ENCODE results near the gene TMEM207.

DNA sequence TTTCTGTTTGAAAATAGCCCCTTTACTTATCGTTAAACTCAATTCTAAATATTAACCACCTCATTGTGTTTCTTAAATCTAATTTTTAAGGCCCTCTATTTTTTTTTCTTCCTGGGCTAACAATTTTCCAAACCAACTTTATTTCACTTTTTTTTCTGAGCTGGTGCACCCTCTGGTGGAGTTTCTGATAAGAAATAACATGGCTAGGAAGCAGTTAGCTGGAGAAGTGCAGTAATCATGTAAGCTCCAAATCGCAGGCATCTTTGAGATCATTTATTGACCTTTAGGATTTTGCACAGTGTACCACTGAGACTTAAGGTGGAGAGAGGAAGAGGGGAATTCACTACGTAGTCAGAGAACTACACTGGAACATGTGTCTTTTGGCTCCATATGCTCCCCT, 6.4 kb downstream of the TMEM207 start:
- TF ChIP-seq, protein P1, sequence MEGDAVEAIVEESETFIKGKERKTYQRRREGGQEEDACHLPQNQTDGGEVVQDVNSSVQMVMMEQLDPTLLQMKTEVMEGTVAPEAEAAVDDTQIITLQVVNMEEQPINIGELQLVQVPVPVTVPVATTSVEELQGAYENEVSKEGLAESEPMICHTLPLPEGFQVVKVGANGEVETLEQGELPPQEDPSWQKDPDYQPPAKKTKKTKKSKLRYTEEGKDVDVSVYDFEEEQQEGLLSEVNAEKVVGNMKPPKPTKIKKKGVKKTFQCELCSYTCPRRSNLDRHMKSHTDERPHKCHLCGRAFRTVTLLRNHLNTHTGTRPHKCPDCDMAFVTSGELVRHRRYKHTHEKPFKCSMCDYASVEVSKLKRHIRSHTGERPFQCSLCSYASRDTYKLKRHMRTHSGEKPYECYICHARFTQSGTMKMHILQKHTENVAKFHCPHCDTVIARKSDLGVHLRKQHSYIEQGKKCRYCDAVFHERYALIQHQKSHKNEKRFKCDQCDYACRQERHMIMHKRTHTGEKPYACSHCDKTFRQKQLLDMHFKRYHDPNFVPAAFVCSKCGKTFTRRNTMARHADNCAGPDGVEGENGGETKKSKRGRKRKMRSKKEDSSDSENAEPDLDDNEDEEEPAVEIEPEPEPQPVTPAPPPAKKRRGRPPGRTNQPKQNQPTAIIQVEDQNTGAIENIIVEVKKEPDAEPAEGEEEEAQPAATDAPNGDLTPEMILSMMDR (conservative IDR thresholded peaks at IDR 0.05; ENCODE audit: low read depth, low read length): peak; percentile 52
- TF ChIP-seq RAD21 (IDR thresholded peaks at IDR 0.05; ENCODE audit: low read length) (peak; percentile 43), RFX5 (IDR thresholded peaks at IDR 0.05; ENCODE audit: low read depth, low read length) (no peak), MAZ (IDR thresholded peaks at IDR 0.05; ENCODE audit: borderline replicate concordance, low read depth, low read length) (no peak), MAFK (IDR thresholded peaks at IDR 0.05; ENCODE audit: low read depth, low read length) (no peak)
- TF ChIP-seq, protein P2, sequence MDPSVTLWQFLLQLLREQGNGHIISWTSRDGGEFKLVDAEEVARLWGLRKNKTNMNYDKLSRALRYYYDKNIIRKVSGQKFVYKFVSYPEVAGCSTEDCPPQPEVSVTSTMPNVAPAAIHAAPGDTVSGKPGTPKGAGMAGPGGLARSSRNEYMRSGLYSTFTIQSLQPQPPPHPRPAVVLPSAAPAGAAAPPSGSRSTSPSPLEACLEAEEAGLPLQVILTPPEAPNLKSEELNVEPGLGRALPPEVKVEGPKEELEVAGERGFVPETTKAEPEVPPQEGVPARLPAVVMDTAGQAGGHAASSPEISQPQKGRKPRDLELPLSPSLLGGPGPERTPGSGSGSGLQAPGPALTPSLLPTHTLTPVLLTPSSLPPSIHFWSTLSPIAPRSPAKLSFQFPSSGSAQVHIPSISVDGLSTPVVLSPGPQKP (IDR thresholded peaks at IDR 0.05; ENCODE audit: borderline replicate concordance, low read depth, low read length): no peak
